Epithelial cell of esophagus (primary cell): ENCODE data around the gene SERINC1.

Experiments used
- DNase-seq: peaks from one replicate; pipeline ENCODE4 v3.0.0; 2010; ENCODE audit warnings: low read depth
- H3K4me3 ChIP-seq: 2 replicates; pipeline ENCODE4 v1.5.1; 2011; ENCODE audit warnings: mild to moderate bottlenecking, low read length, control low read depth
- CTCF ChIP-seq: IDR thresholded peaks from 2 replicates; pipeline ENCODE4 v1.5.1; 2011; ENCODE audit warnings: low read depth, mild to moderate bottlenecking, low read length, control low read depth, inconsistent platforms; ENCODE audit not compliant: insufficient read depth; ENCODE audit errors: missing control alignments

Gene SERINC1

GRCh38 chr6:122422614-122423267 lies 48.9 kb downstream of the SERINC1 start:
- TF ChIP-seq CTCF = no peak
- H3K4me3 ChIP-seq = no peak overlapping the region
- DNase-seq = no peak

GRCh38 chr6:122422003-122422402 lies 49.6 kb downstream of the SERINC1 start:
- TF ChIP-seq CTCF = no peak
- no peak overlapping the region for H3K4me3 ChIP-seq
- DNase-seq = no peak

GRCh38 chr6:122416825-122417224 lies 54.8 kb downstream of the SERINC1 start:
- no peak for TF ChIP-seq CTCF
- no peak for DNase-seq
- no peak overlapping the region for H3K4me3 ChIP-seq

GRCh38 chr6:122412001-122412400 lies 59.6 kb downstream of the SERINC1 start:
- DNase-seq = no peak
- no peak for TF ChIP-seq CTCF
- no peak overlapping the region for H3K4me3 ChIP-seq

- no peak for DNase-seq
- TF ChIP-seq CTCF = no peak
- H3K4me3 ChIP-seq = no peak overlapping the region
Measured at GRCh38 chr6:122408702-122409458, 62.7 kb downstream of the SERINC1 start.

GRCh38 chr6:122408240-122408639 lies 63.4 kb downstream of the SERINC1 start:
- no peak overlapping the region for H3K4me3 ChIP-seq
- DNase-seq = no peak
- TF ChIP-seq CTCF = no peak
